ENCODE data around the gene PRDM9.

Gene PRDM9

GRCh38 chr5:23528677-23529076 is 21.3 kb downstream of the PRDM9 start:
- no peak for DNase-seq

GRCh38 chr5:23530571-23530970 is 23.2 kb downstream of the PRDM9 start:
- no peak for DNase-seq

GRCh38 chr5:23571059-23571458 is 63.6 kb downstream of the PRDM9 start:
- DNase-seq, result no peak
